Keratinocyte (primary cell): ENCODE results near the gene KLHL10. TPM values are rescaled to one million over a fixed set of nuclear protein-coding genes. Genes with fewer than 3 reads are reported as not detected.

Experiments used
- DNase-seq: peaks from one replicate; pipeline ENCODE4 v3.0.0-alpha.2; 2011; ENCODE audit warnings: low read depth, missing footprints, low spot score
- FAIRE-seq: peaks from 2 replicates; lab custom pipeline; 2011; peaks lifted over from hg19 to GRCh38; lab: Jason Lieb, UNC
- H2AFZ ChIP-seq: 2 replicates; pipeline ENCODE4 v1.6.0; 2012; ENCODE audit warnings: low read length, control low read depth, inconsistent platforms; ENCODE audit not compliant: control insufficient read depth
- H3K27ac ChIP-seq: 2 replicates; pipeline ENCODE4 v1.5.1; 2011; ENCODE audit warnings: low read length; ENCODE audit not compliant: control insufficient read depth, insufficient read depth
- H3K27me3 ChIP-seq: 3 replicates; pipeline ENCODE4 v1.6.0; 2011; ENCODE audit warnings: low read length; ENCODE audit not compliant: control insufficient read depth, insufficient read depth; ENCODE audit errors: extremely low read depth
- H3K36me3 ChIP-seq, 2 experiments: 2 replicates in 1 of 2; 3 replicates in 1 of 2; pipeline ENCODE4 v1.5.1; 2011; ENCODE audit warnings: low read length in 2 of 2, mild to moderate bottlenecking in 1 of 2; ENCODE audit not compliant: control insufficient read depth in 2 of 2, insufficient read depth in 2 of 2; ENCODE audit errors: extremely low read depth in 1 of 2
- H3K4me1 ChIP-seq: 3 replicates; pipeline ENCODE4 v1.5.1; 2011; ENCODE audit warnings: low read length; ENCODE audit not compliant: control insufficient read depth, insufficient read depth; ENCODE audit errors: extremely low read depth
- H3K4me2 ChIP-seq: 3 replicates; pipeline ENCODE4 v1.6.0; 2011; ENCODE audit warnings: low read depth, low read length; ENCODE audit not compliant: control insufficient read depth, insufficient read depth; ENCODE audit errors: extremely low read depth
- H3K4me3 ChIP-seq, 3 experiments: fragments of 200-600 bp in 1 of 3; sonication (generic) in 1 of 3; 2 replicates in 2 of 3; 3 replicates in 1 of 3; pipeline ENCODE4 v1.5.1; 2011 to 2016; ENCODE audit warnings: low read length in 3 of 3, mild to moderate bottlenecking in 3 of 3, control low read depth in 2 of 3, inconsistent platforms in 1 of 3, low read depth in 1 of 3, mixed read lengths in 1 of 3, mixed run types in 1 of 3, moderate library complexity in 1 of 3; ENCODE audit not compliant: control insufficient read depth in 2 of 3, insufficient read depth in 2 of 3; ENCODE audit errors: extremely low read depth in 1 of 3
- H3K79me2 ChIP-seq: 2 replicates; pipeline ENCODE4 v1.6.0; 2012; ENCODE audit warnings: low read length; ENCODE audit not compliant: control insufficient read depth, insufficient read depth
- H3K9ac ChIP-seq: 3 replicates; pipeline ENCODE4 v1.6.0; 2011; ENCODE audit warnings: low read length; ENCODE audit not compliant: control insufficient read depth, insufficient read depth; ENCODE audit errors: extremely low read depth
- H3K9me1 ChIP-seq: 3 replicates; pipeline ENCODE4 v1.6.0; 2011; ENCODE audit warnings: low read length; ENCODE audit not compliant: control insufficient read depth, insufficient read depth; ENCODE audit errors: extremely low read depth
- H3K9me3 ChIP-seq: 2 replicates; pipeline ENCODE4 v1.5.1; 2012; ENCODE audit warnings: low read depth, low read length; ENCODE audit not compliant: control insufficient read depth
- H4K20me1 ChIP-seq: 3 replicates; pipeline ENCODE4 v1.6.0; 2011; ENCODE audit warnings: low read length; ENCODE audit not compliant: control insufficient read depth, insufficient read depth; ENCODE audit errors: extremely low read depth
- EZH2 ChIP-seq: IDR thresholded peaks from one replicate; pipeline ENCODE4 v1.6.1; 2012; ENCODE audit warnings: inconsistent platforms, mild to moderate bottlenecking, low read length, moderate library complexity
- dilution Hi-C: fragments of 300-500 bp; cut with MboI; formaldehyde crosslinking; loops from one replicate; pipeline ENCODE4 v1.7.0; 2020; ENCODE audit warnings: low sequenced_read_pairs; ENCODE audit not compliant: extremely low pct_ligation_motif_present
- polyA plus RNA-seq, 5 experiments: library from polyadenylated mRNA; depleted of rRNA in 3 of 5; stranded (reverse) in 3 of 5; stranded (forward) in 1 of 5; unstranded in 1 of 5; fragments of >200 nt; gene quantifications; 1 replicate in 1 of 5; 2 replicates in 3 of 5; 3 replicates in 1 of 5; pipeline versions ENCODE4 v1.2.1 to v1.2.3, GENCODE V29; 2011 to 2012; ENCODE audit warnings: missing spikeins in 2 of 5, low read depth in 1 of 5, low replicate concordance in 1 of 5
- TF ChIP-seq, protein P1 (sequence below), 3 experiments: IDR thresholded peaks in 1 of 3; conservative IDR thresholded peaks in 1 of 3; optimal IDR thresholded peaks in 1 of 3; 2 replicates in 2 of 3; 3 replicates in 1 of 3; pipeline versions ENCODE3 to v1.5.1; 2011; ENCODE audit warnings: low read length in 3 of 3, mild to moderate bottlenecking in 3 of 3, moderate library complexity in 2 of 3, control low read depth in 1 of 3, inconsistent platforms in 1 of 3; ENCODE audit not compliant: insufficient read depth in 2 of 3; ENCODE audit errors: extremely low read depth in 1 of 3

Gene KLHL10
- polyA plus RNA-seq, 1 donor (not counting 4 experiments of a cell fraction or from before 2014, with no cell fraction given) = 0.21 TPM

GRCh38 chr17:41860254-41860931 lies 22.8 kb downstream of the KLHL10 start:
- no peaks in the 10 kb centered on the region for H3K27me3 ChIP-seq
- H3K9ac ChIP-seq = no peak overlapping the region
- dilution Hi-C loops = no loop called here
- no peak for TF ChIP-seq EZH2
- TF ChIP-seq, protein P1, sequence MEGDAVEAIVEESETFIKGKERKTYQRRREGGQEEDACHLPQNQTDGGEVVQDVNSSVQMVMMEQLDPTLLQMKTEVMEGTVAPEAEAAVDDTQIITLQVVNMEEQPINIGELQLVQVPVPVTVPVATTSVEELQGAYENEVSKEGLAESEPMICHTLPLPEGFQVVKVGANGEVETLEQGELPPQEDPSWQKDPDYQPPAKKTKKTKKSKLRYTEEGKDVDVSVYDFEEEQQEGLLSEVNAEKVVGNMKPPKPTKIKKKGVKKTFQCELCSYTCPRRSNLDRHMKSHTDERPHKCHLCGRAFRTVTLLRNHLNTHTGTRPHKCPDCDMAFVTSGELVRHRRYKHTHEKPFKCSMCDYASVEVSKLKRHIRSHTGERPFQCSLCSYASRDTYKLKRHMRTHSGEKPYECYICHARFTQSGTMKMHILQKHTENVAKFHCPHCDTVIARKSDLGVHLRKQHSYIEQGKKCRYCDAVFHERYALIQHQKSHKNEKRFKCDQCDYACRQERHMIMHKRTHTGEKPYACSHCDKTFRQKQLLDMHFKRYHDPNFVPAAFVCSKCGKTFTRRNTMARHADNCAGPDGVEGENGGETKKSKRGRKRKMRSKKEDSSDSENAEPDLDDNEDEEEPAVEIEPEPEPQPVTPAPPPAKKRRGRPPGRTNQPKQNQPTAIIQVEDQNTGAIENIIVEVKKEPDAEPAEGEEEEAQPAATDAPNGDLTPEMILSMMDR (optimal IDR thresholded peaks at IDR 0.05 in 1 of 3, IDR thresholded peaks at IDR 0.05 in 1 of 3, conservative IDR thresholded peaks at IDR 0.05 in 1 of 3; ENCODE audit: extremely low read depth in 1 of 3, insufficient read depth in 2 of 3, low read length in 3 of 3) = no peak
- no peak overlapping the region for H3K27ac ChIP-seq
- peaks cover 2% of the 10 kb centered on the region for H4K20me1 ChIP-seq
- H3K4me1 ChIP-seq = peaks cover 17% of the 10 kb centered on the region
- no peak overlapping the region for H3K4me3 ChIP-seq
- H3K9me1 ChIP-seq = no peaks in the 10 kb centered on the region
- FAIRE-seq (no peak), DNase-seq (no peak)
- no peak overlapping the region for H2AFZ ChIP-seq
- H3K4me2 ChIP-seq = no peak overlapping the region
- H3K9me3 ChIP-seq = no peaks in the 10 kb centered on the region
- no peaks in the 10 kb centered on the region for H3K36me3 ChIP-seq
- peaks cover 62% of the 10 kb centered on the region for H3K79me2 ChIP-seq

- Histone ChIP-seq H3K79me2 (peaks cover 56% of the 10 kb centered on the region), H3K4me2 (peak overlapping the region; percentile 82), H3K27me3 (no peaks in the 10 kb centered on the region), H4K20me1 (peaks cover 2% of the 10 kb centered on the region), H3K9ac (peak overlapping the region; percentile 95), H3K4me3 (peak overlapping the region in 2 of 3 experiments; percentile 92 to 95), H3K4me1 (peaks cover 17% of the 10 kb centered on the region), H3K27ac (no peak overlapping the region), H3K9me1 (no peaks in the 10 kb centered on the region), H2AFZ (no peak overlapping the region), H3K36me3 (peaks cover 3 to 12% of the 10 kb centered on the region in 2 experiments), H3K9me3 (no peaks in the 10 kb centered on the region)
- TF ChIP-seq, protein P1 (optimal IDR thresholded peaks at IDR 0.05 in 1 of 3, IDR thresholded peaks at IDR 0.05 in 1 of 3, conservative IDR thresholded peaks at IDR 0.05 in 1 of 3; ENCODE audit: extremely low read depth in 1 of 3, insufficient read depth in 2 of 3, low read length in 3 of 3) = no peak
- TF ChIP-seq EZH2 = no peak
- FAIRE-seq (no peak), DNase-seq (no peak)
- dilution Hi-C loops = no loop called here
Observed at GRCh38 chr17:41863074-41863848, 25.6 kb downstream of the KLHL10 start.
